ENCODE results near the gene FRMD1.

FRMD1 gene

DNA sequence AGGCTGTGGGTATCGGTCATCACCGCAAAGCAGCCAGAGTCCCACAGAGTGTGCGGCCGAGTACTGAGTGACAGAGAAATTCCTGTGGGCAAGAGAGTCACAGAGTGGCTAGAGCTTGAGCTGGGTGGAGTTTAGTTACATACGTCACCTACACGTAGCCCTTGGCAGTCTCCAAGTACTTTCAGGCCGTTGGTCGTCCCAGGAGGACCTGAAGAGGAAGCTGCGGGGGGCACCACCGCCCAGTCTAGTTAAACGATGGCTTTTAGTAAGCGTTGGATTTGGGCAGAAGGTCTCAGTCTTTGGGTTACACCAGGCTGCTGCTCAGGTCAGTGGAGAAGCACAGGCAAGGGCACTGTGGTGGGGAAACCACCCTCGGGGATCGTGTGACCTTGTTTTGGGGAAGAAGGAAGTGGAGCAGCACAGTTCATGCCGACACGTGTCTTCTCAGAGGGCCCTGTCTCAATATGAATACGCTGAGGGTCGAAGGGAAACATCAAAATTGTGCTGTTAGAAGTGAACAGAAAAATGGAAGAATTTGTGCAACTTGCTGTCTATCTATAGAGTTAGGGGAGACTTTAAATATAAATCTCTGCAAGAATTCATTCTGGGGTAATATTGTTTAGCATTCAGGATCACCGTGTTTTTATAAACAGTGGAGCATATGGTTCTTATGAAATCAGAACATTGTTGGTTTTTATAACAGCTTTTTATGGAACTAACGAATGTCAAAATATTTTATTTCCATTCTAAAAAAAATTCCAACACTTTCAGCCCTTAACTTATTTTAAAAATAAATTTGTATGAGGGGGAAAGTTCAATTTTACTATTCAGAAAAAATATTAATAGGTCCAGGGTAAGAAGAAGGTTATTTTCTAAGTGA, 52.9 kb downstream of the FRMD1 start:
- peaks cover 45% of the 10 kb centered on the region for H3K27me3 Mint-ChIP-seq
- no peak overlapping the region for H3K4me3 Mint-ChIP-seq
- H3K27ac Mint-ChIP-seq (ENCODE audit: low read depth) = no peak overlapping the region
- no peaks in the 10 kb centered on the region for H3K4me1 Mint-ChIP-seq
- no peaks in the 10 kb centered on the region for H3K36me3 Mint-ChIP-seq (ENCODE audit: insufficient read depth)
- no peak for ATAC-seq (replicated peaks; ENCODE audit: extremely low read depth, poor library complexity, severe bottlenecking)
- no peak for DNase-seq (ENCODE audit: low spot score in 2 of 2)
- H3K9me3 Mint-ChIP-seq = no peaks in the 10 kb centered on the region

DNA sequence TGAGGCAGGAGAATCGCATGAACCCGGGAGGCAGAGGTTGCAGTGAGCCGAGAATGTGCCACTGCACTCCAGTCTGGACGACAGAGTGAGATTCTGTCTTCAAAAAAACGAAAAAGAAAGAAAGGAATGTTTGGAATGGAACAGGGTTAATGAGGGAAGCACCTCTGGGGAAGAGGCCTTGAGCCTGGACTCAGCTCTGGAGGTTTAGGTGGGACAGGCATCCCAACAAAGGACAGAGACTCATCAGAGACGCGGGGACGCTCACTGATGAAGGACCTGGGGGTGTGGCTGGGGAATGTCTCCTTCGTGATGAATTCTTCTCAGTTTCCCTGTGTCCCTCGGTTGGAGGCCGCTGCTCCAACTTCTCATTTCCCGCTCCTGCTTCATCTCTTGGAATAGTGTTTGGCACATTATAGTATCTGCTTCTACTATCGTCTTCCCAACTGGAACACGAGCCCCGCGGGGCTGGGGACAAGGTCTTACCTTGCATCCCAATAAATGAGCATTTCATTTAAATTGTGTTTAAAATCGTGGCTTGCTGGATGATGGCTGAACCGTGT, 54.0 kb downstream of the FRMD1 start:
- ATAC-seq (replicated peaks; ENCODE audit: extremely low read depth, poor library complexity, severe bottlenecking) = no peak
- no peaks in the 10 kb centered on the region for H3K9me3 Mint-ChIP-seq
- H3K27me3 Mint-ChIP-seq = peaks cover 50% of the 10 kb centered on the region

DNA sequence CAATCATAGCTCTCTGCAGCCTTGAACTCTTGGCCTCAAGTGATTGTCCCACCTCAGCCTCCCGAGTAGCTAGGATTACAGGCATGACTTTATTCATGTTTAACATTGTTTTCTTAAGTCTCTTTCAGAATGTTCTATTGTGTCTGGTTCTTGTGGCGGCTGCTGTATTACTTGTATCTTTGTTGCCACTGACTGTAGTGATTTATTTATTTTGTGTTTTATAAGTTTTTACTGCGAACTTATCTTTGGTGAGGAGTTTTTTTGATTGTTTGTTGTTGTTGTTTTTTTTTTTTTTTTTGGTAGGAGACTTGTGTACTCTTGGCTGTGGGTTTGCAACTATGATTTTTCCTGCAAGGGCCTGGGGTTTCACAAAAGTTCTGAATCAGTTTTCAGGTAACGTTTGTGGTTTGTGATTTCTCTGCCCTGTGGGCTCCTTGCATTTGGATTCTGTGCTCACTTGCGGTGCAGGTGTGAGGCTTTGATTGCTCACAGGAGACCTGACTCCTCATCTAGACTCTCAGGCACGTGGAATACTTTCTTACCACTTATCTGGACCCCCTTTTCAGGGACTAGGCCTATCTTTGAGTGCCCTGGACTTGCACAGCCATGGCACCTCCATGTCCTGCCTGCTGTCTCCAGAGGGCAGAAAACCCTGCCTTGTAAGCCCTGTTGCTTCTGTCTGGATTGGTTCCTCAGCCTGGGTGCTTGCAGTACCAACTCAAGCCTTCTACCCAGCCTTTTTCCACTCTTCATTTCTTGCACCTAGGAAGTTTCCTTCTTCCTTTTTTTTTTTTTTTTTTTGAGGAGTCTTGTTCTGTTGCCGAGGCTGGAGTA, 56.3 kb downstream of the FRMD1 start:
- H3K36me3 Mint-ChIP-seq (ENCODE audit: insufficient read depth) = no peaks in the 10 kb centered on the region
- H3K27me3 Mint-ChIP-seq = peaks cover 52% of the 10 kb centered on the region
- DNase-seq (ENCODE audit: low spot score in 2 of 2) (no peak), ATAC-seq (replicated peaks; ENCODE audit: extremely low read depth, poor library complexity, severe bottlenecking) (no peak)
- H3K9me3 Mint-ChIP-seq = peaks cover 7% of the 10 kb centered on the region
- H3K4me3 Mint-ChIP-seq = no peak overlapping the region
- H3K4me1 Mint-ChIP-seq = no peaks in the 10 kb centered on the region
- H3K27ac Mint-ChIP-seq (ENCODE audit: low read depth) = no peak overlapping the region

More for the DNA sequence above, 54.0 kb downstream of the FRMD1 start:
- Mint-ChIP-seq H3K36me3 (ENCODE audit: insufficient read depth) (no peaks in the 10 kb centered on the region), H3K4me1 (no peaks in the 10 kb centered on the region), H3K4me3 (no peak overlapping the region), H3K27ac (ENCODE audit: low read depth) (no peak overlapping the region)
- no peak for DNase-seq (ENCODE audit: low spot score in 2 of 2)

DNA sequence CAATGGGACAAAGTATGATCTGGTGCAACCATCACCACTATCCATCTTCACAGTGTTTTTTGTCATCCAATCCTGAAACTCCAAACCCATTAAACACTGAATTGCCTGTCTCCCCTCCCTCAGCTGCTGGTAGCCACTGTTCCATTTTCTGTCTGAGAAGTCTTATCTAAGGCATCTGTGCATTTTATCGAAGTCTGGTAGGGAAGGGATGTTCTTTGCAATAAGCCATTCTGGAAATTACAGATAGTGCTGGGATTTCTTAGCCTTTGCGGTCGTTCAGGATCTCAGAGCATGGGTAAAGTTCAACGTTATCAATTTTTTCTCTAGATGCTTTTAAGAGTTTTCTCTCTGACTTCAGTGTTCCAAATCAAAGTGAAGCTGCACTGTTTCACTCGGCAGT, 57.4 kb downstream of the FRMD1 start:
- H3K36me3 Mint-ChIP-seq (ENCODE audit: insufficient read depth) = no peaks in the 10 kb centered on the region
- no peak overlapping the region for H3K4me3 Mint-ChIP-seq
- DNase-seq (ENCODE audit: low spot score in 2 of 2) = no peak
- peaks cover 7% of the 10 kb centered on the region for H3K9me3 Mint-ChIP-seq
- no peaks in the 10 kb centered on the region for H3K4me1 Mint-ChIP-seq
- H3K27me3 Mint-ChIP-seq = peaks cover 52% of the 10 kb centered on the region
- ATAC-seq (replicated peaks; ENCODE audit: extremely low read depth, poor library complexity, severe bottlenecking) = no peak
- H3K27ac Mint-ChIP-seq (ENCODE audit: low read depth) = no peak overlapping the region

DNA sequence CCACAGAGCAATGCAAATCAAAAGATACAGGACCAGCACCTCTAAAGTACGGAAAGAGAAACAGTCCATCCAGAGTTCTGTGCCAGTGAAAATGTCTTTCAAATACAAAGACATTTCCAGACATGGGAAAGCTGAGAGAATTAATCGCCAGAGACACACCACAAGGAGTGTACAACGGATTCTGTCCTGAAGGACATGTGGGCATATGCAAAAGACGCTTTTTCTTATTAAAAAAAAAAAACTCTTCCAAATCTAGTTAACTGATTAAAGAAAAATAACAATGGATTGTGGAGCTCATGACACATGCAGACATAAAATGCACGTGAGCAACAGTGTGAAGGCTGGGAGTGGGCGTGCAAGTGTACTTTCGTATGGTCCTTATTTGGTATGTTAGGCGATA, 58.8 kb downstream of the FRMD1 start:
- Mint-ChIP-seq H3K27me3 (peaks cover 53% of the 10 kb centered on the region), H3K27ac (ENCODE audit: low read depth) (no peak overlapping the region), H3K4me1 (no peaks in the 10 kb centered on the region), H3K4me3 (no peak overlapping the region), H3K9me3 (peaks cover 7% of the 10 kb centered on the region), H3K36me3 (ENCODE audit: insufficient read depth) (no peaks in the 10 kb centered on the region)
- DNase-seq (ENCODE audit: low spot score in 2 of 2) = no peak
- no peak for ATAC-seq (replicated peaks; ENCODE audit: extremely low read depth, poor library complexity, severe bottlenecking)

DNA sequence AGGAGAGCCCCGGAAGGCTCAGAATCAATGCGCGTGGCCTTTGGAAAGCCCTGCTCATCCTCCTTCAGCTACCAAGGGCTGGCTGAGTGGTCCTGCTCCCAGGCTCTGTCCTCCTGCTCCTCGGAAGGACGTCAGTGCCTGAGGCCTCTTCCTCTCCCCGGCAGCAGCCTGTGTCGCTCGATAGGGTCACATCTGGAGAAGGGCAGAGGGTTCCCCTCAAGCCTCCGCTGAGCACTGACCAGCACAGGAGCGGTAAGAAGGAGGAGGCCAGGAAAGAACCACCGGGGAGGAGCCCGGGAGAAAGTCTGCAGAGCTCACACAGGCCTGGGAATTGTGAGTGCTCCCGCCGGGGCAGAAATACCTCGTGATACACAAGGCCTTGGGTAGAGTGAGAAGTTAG, 60.3 kb downstream of the FRMD1 start:
- Mint-ChIP-seq H3K4me3 (no peak overlapping the region), H3K4me1 (no peaks in the 10 kb centered on the region), H3K27me3 (peaks cover 56% of the 10 kb centered on the region), H3K27ac (ENCODE audit: low read depth) (no peak overlapping the region), H3K36me3 (ENCODE audit: insufficient read depth) (no peaks in the 10 kb centered on the region), H3K9me3 (peaks cover 11% of the 10 kb centered on the region)
- DNase-seq (ENCODE audit: low spot score in 2 of 2) = no peak
- no peak for ATAC-seq (replicated peaks; ENCODE audit: extremely low read depth, poor library complexity, severe bottlenecking)

DNA sequence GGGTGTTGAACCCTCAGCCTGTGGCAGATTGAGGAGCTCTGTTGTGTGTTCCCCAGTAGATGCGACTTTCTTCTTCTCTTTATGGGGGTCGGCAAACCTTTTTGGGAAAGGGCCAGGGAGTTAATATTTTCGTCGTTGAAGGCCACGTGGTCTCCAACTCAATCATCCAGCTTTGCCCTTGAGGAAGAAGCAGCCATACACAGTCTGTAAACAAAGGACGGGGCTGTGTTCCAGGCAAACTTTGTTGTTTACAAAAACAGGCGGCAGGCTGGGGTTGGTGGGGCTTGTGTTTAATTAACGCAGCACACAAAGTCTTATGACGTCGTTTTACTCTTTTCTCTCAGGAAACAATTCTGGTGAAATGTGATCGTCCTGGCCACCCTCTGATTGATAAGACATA, 61.4 kb downstream of the FRMD1 start:
- no peaks in the 10 kb centered on the region for H3K36me3 Mint-ChIP-seq (ENCODE audit: insufficient read depth)
- peaks cover 12% of the 10 kb centered on the region for H3K9me3 Mint-ChIP-seq
- DNase-seq (ENCODE audit: low spot score in 2 of 2) (no peak), ATAC-seq (replicated peaks; ENCODE audit: extremely low read depth, poor library complexity, severe bottlenecking) (no peak)
- H3K4me1 Mint-ChIP-seq = no peaks in the 10 kb centered on the region
- H3K4me3 Mint-ChIP-seq = no peak overlapping the region
- H3K27me3 Mint-ChIP-seq = peaks cover 56% of the 10 kb centered on the region
- no peak overlapping the region for H3K27ac Mint-ChIP-seq (ENCODE audit: low read depth)

DNA sequence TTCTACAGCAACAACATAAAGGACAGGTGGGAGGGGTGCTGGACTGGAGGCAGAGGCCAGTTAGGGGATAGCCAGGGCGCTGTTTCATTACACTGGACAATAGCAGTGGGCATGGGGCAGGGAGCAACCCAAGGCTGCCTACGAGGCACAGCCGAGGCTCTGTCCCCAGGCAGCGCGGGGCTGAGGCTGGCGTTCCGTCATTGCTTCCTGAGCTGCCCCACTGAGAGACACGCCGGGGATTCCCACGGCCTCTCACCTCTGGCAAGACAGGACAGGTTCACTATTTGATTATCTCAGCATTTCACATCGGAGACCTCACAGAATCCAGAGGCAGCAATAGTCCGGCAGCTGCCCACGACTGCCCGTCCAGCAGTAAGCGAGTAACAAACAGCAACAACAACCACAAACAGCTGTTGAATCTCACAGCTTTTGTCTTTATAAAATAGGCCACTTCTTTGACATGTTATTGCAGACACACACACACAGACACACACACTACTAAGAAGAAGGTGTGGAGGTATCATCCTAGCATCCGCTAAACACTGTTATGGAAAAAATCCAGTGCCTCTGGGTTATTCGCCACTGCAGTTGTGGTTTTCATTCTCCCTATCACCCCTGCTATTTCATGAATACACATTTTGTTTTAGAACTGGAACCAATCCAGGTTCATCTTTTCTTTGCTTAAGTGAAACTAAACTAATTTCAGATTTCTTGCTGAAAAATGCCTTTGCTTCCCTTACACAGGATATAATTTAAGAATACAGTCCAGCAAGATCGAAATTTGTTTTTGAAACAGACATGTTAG, 62.1 kb downstream of the FRMD1 start:
- H3K36me3 Mint-ChIP-seq (ENCODE audit: insufficient read depth) = no peaks in the 10 kb centered on the region
- ATAC-seq (replicated peaks; ENCODE audit: extremely low read depth, poor library complexity, severe bottlenecking) (no peak), DNase-seq (ENCODE audit: low spot score in 2 of 2) (no peak)
- H3K4me3 Mint-ChIP-seq = no peak overlapping the region
- peaks cover 15% of the 10 kb centered on the region for H3K9me3 Mint-ChIP-seq
- H3K4me1 Mint-ChIP-seq = no peaks in the 10 kb centered on the region
- H3K27me3 Mint-ChIP-seq = peaks cover 56% of the 10 kb centered on the region
- H3K27ac Mint-ChIP-seq (ENCODE audit: low read depth) = no peak overlapping the region

DNA sequence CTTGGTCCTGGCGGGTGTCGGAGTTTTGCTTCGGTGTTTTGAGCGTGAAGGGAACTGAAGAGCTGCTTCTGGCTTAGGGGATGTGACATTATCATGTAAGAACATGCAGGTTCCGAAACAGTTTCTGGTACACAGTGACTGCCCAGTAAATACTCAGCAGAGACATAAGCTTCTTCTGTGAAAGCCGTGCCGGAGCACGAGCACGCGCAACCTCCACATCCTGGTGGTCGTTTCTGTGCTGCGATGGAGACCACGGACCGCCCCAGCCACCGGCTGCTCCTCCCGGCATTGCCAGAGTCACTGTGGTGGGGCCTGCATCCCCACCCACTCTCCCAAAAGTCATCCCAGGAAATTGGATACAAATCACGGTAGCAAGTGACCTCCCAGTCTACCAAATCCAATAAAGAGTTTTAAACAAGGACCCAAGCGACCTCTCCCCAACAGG, 62.8 kb downstream of the FRMD1 start:
- H3K27me3 Mint-ChIP-seq = peaks cover 56% of the 10 kb centered on the region
- ATAC-seq (replicated peaks; ENCODE audit: extremely low read depth, poor library complexity, severe bottlenecking) (no peak), DNase-seq (ENCODE audit: low spot score in 2 of 2) (no peak)
- H3K36me3 Mint-ChIP-seq (ENCODE audit: insufficient read depth) = no peaks in the 10 kb centered on the region
- no peak overlapping the region for H3K27ac Mint-ChIP-seq (ENCODE audit: low read depth)
- no peak overlapping the region for H3K4me3 Mint-ChIP-seq
- H3K9me3 Mint-ChIP-seq = peaks cover 21% of the 10 kb centered on the region
- no peaks in the 10 kb centered on the region for H3K4me1 Mint-ChIP-seq

DNA sequence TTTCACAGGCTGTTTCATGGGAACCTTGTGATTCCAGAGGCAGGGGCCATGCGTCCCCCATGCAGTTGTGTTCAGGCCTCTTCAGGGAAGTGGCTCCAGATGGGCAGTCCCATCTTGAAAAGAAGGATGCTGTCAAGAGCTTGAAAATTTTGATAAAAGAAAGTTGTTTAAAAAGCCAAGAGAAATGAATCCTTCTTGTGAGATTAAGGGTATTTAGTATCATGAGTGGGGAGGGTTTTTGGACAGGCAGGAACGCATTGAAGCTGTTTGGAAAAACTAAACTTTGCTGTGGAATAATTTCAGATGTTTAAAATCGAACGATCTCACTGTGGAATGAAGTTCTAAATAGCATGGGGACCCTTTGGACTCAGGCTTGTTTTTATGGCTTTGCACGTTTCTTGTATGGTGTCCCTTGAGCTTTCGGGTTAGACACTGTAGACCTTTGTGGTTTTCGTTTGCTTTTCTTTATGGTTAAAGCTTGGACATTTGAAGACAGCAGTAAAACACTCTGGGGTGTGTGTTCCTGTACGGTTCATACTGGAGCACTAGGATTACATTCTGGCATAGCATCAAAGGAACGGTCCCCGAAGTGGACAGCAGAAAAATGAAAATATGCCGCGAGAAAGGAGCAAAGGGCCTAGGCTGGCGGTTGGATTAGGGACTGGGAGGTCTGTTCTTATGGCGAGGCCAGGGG, 63.4 kb downstream of the FRMD1 start:
- no peaks in the 10 kb centered on the region for H3K36me3 Mint-ChIP-seq (ENCODE audit: insufficient read depth)
- no peak for DNase-seq (ENCODE audit: low spot score in 2 of 2)
- no peak overlapping the region for H3K27ac Mint-ChIP-seq (ENCODE audit: low read depth)
- ATAC-seq (replicated peaks; ENCODE audit: extremely low read depth, poor library complexity, severe bottlenecking) = no peak
- no peak overlapping the region for H3K4me3 Mint-ChIP-seq
- H3K9me3 Mint-ChIP-seq = peaks cover 27% of the 10 kb centered on the region
- H3K4me1 Mint-ChIP-seq = no peaks in the 10 kb centered on the region
- H3K27me3 Mint-ChIP-seq = peaks cover 56% of the 10 kb centered on the region

DNA sequence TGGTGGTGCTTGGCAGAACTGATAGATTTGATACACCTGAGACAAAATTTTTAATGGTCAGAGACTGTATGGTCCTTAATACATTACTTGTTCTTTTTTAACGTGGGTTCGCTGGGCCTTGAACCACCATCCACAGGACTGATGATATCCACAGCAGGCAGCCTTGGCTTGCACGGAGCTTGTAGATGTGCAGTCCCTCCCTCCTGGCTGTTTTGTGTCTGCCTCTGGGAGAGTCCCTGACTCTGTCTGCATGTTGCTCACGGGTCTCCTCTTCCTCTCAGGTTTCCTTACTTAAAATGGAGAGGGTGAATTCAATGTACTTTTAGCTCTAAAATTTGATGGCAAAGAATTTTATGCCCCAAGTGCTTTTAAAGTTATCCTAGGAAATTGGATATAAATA, 64.0 kb downstream of the FRMD1 start:
- Mint-ChIP-seq H3K9me3 (peaks cover 33% of the 10 kb centered on the region), H3K27ac (ENCODE audit: low read depth) (no peak overlapping the region), H3K27me3 (peaks cover 51% of the 10 kb centered on the region), H3K36me3 (ENCODE audit: insufficient read depth) (no peaks in the 10 kb centered on the region), H3K4me3 (no peak overlapping the region), H3K4me1 (no peaks in the 10 kb centered on the region)
- DNase-seq (ENCODE audit: low spot score in 2 of 2) (no peak), ATAC-seq (replicated peaks; ENCODE audit: extremely low read depth, poor library complexity, severe bottlenecking) (no peak)

DNA sequence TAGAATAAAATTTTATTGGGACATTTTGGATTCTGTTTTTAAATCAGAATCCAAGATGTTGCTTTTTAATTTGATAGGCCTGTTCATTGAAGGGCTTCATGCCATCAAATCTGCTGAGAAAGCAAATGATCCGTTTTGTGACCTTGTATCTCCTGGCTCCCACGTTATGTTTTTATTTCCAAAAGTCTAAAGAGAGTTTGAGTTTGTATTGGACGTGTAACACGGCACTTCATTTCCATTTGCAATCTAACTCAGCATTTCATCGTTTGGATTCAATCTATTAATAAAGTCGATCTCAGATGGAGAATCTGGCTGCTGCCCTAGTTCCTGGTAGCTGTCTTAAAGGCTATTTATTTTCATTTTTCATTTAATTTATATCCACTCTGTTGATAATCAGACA, 64.6 kb downstream of the FRMD1 start:
- H3K4me3 Mint-ChIP-seq = no peak overlapping the region
- peaks cover 33% of the 10 kb centered on the region for H3K9me3 Mint-ChIP-seq
- H3K36me3 Mint-ChIP-seq (ENCODE audit: insufficient read depth) = no peaks in the 10 kb centered on the region
- no peak overlapping the region for H3K27ac Mint-ChIP-seq (ENCODE audit: low read depth)
- ATAC-seq (replicated peaks; ENCODE audit: extremely low read depth, poor library complexity, severe bottlenecking) (no peak), DNase-seq (ENCODE audit: low spot score in 2 of 2) (no peak)
- H3K4me1 Mint-ChIP-seq = no peaks in the 10 kb centered on the region
- peaks cover 45% of the 10 kb centered on the region for H3K27me3 Mint-ChIP-seq

Measured in central memory CD8-positive, alpha-beta T cell (primary cell).